Hepatic stellate cell (primary cell): ENCODE results near the gene ZNF69.
"Not testable (repeated sequence)": the region's sequence is repeated elsewhere in the genome, so short reads cannot be mapped to it uniquely, and the experiment has no call there.

ENCODE experiments used
- DNase-seq: peaks from one replicate; pipeline ENCODE4 v3.0.0; 2011; ENCODE audit warnings: low spot score

Gene ZNF69

DNA sequence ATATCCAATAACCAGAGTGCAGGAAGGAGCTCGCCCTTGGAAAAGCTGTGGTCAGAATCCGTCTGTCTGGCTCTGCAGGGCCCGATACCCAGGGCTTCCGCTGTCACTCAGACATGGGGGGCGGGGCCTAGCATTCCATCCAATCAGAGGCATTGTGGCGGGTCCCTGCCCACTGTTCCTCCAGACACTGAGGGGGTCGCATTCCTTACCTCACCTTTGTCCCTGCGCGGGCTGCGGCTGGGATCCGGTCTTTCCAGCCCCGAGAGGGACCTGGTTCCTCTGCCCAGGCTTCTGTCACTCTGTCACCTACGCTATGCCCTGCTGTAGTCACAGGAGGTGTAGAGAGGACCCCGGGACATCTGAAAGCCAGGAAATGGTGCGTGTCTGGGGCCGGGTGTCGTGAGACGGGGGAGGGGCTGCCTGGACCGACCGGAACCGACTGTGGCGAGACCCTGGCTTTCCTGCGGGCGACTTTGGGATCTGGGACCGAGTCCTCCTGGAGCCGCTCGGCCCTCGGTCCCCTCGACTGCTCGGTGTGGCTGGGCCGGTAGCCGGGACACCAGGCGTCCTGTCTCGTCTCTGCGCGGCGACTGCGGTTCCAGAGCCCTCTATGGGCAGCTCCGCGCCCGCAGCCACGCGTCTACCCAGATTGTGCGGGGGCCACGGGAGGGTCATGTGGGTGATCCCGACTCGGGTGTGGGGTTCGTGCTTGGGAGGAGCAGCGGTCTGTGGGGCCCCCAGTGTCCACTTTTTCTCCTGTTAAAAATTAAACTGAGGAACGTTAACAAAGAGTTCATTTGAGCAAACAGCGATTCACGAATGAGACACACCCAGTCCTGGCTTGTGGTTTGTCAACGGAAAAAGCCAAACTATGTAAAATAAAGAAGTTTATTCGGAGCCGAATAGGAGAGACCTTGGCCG is at the start of gene ZNF69:
ZNF69 (plus strand) TSS at position 172 of the 921 bp plus-strand sequence; CDS start at position 314, 142 bp downstream.
- DNase-seq: peak; percentile 85

- DNase-seq: no peak
Observed at GRCh38 chr19:11843722-11844121, 43.9 kb upstream of the ZNF69 start.

- DNase-seq: not testable (repeated sequence)
Observed at GRCh38 chr19:11847615-11848014, 40.0 kb upstream of the ZNF69 start.

GRCh38 chr19:11848200-11848593 is 39.4 kb upstream of the ZNF69 start:
- DNase-seq: no peak

DNA sequence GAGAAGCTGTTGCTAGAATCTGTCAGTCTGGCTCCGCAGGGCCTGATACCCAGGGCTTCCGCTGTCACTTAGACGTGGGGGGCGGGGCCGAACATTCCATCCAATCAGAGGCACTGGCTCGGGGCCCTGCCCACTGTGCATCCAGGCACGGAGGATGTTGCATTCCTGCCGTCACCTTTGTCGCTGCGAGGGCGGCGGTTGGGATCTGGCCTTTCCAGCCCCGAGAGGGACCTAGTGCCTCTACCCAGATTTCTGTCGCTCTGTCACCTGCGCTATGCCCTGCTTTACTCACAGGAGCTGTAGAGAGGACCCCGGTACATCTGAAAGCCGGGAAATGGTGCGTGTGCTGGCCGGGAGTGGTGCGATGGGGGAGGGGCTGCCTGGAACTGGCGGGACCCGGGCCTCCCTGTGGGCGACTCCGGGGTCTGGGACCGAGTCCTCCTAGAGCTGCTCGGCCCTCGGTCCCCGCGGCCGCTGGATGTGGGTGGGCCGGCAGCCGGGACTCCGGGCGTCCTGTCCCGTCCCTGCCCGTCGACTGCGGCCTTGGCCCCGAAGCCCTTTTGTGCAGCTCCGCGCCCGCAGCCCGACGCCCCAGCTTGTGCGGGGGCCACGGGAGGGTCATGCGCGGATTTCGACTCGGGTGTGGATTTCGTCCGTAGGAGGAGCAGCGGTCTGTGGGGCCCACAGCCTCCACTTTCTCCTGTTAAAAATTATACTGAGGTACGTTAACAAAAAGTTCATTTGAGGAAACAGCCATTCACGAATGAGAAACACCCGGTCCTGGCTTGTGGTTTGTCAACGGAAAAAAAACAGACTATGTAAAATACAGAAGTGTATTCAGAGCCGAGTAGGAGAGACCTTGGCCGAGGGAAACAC is 38.8 kb upstream of the ZNF69 start, which contains the start of gene ZNF439:
ZNF439 (plus strand) TSS at position 133 of the 876 bp plus-strand sequence; CDS start at position 275, 142 bp downstream.
- peak; percentile 88 for DNase-seq

DNA sequence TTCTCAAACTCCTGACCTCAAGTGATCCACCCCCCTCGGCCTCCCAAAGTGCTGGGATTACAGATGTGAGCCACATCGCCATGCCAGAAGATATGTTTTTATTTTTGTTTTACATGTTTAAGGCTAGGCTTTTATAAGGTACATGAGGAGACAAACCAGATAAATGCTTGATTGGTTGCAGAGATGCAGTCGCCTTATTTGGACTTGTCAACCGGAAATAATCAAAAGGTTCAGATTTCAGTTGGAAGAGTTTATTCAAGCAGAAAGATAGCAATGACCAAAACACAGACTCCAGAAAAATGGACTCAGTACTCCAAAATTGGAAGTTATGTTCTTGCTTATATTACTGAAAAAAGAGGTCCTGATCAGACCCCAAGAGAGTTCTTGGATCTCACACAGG is 37.3 kb upstream of the ZNF69 start:
- DNase-seq: not testable (repeated sequence)

DNA sequence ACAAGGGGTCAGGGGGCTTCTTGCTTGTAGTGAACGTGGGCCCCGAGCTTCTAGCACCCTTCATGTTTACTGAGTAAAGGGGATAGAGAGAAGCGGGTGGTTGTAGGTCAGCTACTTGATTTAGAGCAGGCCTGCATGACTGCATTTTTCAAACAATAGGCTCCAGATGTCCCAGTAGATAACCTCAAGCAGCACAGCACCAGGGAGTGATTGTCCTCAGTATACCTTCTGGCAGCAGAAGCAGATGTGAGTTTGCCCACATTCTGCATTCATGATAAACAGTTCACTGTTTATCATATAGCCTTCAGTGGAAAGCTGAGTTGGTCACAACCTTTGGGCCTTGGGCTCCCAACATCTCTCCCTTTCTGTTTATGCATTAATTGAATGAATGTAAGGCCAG is 34.2 kb upstream of the ZNF69 start:
- no peak for DNase-seq

- DNase-seq: no peak
Observed at GRCh38 chr19:11856596-11857250, 30.9 kb upstream of the ZNF69 start.

- no peak for DNase-seq
Observed at GRCh38 chr19:11860721-11861120, 26.9 kb upstream of the ZNF69 start.

- no peak for DNase-seq
Observed at GRCh38 chr19:11861301-11861700, 26.3 kb upstream of the ZNF69 start.

DNA sequence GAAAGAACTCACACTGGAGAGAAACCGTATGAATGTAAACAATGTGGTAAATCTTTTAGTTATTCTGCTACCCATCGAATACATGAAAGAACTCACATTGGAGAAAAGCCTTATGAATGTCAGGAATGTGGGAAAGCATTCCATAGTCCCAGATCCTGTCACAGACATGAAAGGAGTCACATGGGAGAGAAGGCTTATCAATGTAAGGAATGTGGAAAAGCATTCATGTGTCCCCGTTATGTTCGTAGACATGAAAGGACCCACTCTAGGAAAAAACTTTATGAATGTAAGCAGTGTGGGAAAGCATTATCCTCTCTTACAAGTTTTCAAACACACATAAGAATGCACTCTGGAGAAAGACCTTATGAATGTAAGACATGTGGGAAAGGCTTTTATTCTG is 19.8 kb upstream of the ZNF69 start:
- not testable (repeated sequence) for DNase-seq

GRCh38 chr19:11868188-11868587 is 19.4 kb upstream of the ZNF69 start:
- DNase-seq: no peak

- DNase-seq: no peak
Observed at GRCh38 chr19:11872624-11873023, 15.0 kb upstream of the ZNF69 start.

DNA sequence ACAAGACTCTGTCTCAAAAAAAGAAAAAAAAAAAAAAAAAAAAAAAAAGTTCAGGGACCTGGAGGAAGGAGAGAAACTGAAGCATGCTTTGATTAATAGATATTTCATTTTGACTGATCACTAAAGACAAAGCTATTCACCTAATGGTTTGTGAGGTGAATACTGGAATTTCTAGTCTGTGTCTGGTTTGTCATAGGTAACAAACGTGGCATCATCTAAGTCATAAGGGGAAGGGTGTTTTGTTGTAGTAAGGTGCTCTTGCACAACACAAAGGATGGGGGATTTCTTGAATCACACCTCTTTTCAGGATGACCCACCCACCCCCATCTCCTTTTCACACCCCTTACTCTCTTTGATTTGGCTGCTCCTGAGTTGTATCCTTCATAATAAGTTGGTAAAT is 13.8 kb upstream of the ZNF69 start:
- no peak for DNase-seq

- DNase-seq: not testable (repeated sequence)
Observed at GRCh38 chr19:11879687-11880266, 7.8 kb upstream of the ZNF69 start.

- no peak for DNase-seq
Observed at GRCh38 chr19:11880598-11880997, 7.0 kb upstream of the ZNF69 start.

GRCh38 chr19:11881151-11881800 is 6.3 kb upstream of the ZNF69 start:
- peak; percentile 68 for DNase-seq

DNA sequence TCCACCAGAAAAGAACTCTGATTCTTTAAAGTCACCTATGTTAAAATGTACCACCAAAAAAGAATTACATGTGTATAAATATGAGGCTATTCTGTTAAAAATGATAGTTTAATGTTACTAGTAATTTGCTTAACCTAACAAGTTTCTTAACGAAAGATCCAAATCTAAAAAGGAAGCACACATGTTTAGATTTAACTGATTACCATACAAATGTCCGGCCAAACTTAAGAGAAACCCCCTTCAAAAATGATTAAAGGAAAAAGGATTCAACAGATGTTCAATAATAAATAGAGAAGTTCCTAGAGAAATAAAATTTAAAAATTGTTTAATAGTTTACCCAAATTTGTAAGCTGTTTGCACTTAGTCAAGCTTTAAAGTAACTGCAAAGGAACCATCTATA is 5.0 kb upstream of the ZNF69 start:
- DNase-seq: no peak

DNA sequence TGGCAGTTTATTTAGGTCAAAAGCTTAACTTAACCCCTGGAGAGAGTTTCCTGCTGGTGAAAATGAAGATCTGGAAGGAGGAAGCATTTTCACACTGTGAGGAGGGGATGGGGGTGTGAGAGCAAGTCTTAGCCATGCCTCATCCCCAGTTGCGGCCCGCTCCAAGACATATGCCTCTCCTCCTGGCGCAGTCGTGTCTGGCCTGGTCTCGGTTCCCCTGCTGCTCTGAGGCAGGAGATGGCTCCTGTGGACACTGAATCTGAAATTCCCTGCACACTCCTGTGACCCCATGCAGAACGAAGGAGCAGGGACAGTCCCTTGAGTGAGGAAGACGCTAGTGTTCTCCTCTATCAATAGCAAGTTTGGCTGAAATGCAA is 360 bp upstream of the ZNF69 start:
- no peak for DNase-seq

- not testable (repeated sequence) for DNase-seq
Observed at GRCh38 chr19:11889901-11890300, 2.3 kb downstream of the ZNF69 start.

- DNase-seq: no peak
Observed at GRCh38 chr19:11890634-11891033, 3.1 kb downstream of the ZNF69 start.
